HepG2 (cell line): Measurements from ENCODE around the gene KRT10. TPM values are rescaled to one million over a fixed set of nuclear protein-coding genes. Genes with fewer than 3 reads are reported as not detected.
A peak's percentile ranks its signal among the peaks of the same experiment; 100 is the strongest.

Experiments
- ATF4 ChIP-seq, 2 experiments: fragments of 450-650 bp in 1 of 2; sonication (generic) in 1 of 2; formaldehyde crosslinking; IDR thresholded peaks; 2 replicates each; pipeline versions ENCODE4 v1.5.0 to v1.8.0; 2020 to 2022; ENCODE audit warnings: mild to moderate bottlenecking in 1 of 2, missing genetic modification reagents in 1 of 2
- ATM ChIP-seq: fragments of 450-650 bp; IDR thresholded peaks from 2 replicates; pipeline ENCODE4 v1.7.1; 2017; ENCODE audit warnings: mild to moderate bottlenecking, borderline replicate concordance
- EEA1 ChIP-seq: sonication (generic); formaldehyde crosslinking; IDR thresholded peaks from 2 replicates; pipeline ENCODE4 v1.5.1; 2020; ENCODE audit warnings: mild to moderate bottlenecking, missing genetic modification reagents, borderline replicate concordance
- MAX ChIP-seq: IDR thresholded peaks from 2 replicates; pipeline ENCODE4 v1.6.1; 2012; ENCODE audit warnings: inconsistent platforms
- MAZ ChIP-seq, 2 experiments: sonication (generic) in 1 of 2; formaldehyde crosslinking in 1 of 2; IDR thresholded peaks; 2 replicates each; pipeline versions ENCODE4 v1.5.0 to v1.6.1; 2012 to 2020; ENCODE audit warnings: low read depth in 2 of 2, mild to moderate bottlenecking in 2 of 2, borderline replicate concordance in 1 of 2, improper control_type of control experiment in 1 of 2, low read length in 1 of 2, missing genetic modification reagents in 1 of 2, moderate library complexity in 1 of 2
- POLR2G ChIP-seq: fragments of 200-400 bp; formaldehyde crosslinking; IDR thresholded peaks from 2 replicates; pipeline ENCODE4 v1.6.1; 2018; ENCODE audit warnings: mild to moderate bottlenecking, low read depth, low read length, moderate library complexity
- PRDM15 ChIP-seq: sonication (generic); formaldehyde crosslinking; IDR thresholded peaks from 2 replicates; pipeline ENCODE4 v1.4.0; 2020; ENCODE audit warnings: missing genetic modification reagents
- ZFP91 ChIP-seq: sonication (generic); formaldehyde crosslinking; IDR thresholded peaks from 2 replicates; pipeline ENCODE4 v1.9.0; 2022; ENCODE audit warnings: missing genetic modification reagents, mild to moderate bottlenecking, borderline replicate concordance
- ZKSCAN5 ChIP-seq: sonication (generic); formaldehyde crosslinking; IDR thresholded peaks from 2 replicates; pipeline ENCODE4 v1.5.1; 2020; ENCODE audit warnings: mild to moderate bottlenecking, missing genetic modification reagents
- ZMAT3 ChIP-seq: sonication (generic); formaldehyde crosslinking; conservative IDR thresholded peaks from 2 replicates; pipeline ENCODE4 v1.7.0; 2021; ENCODE audit warnings: missing genetic modification reagents
- ZNF142 ChIP-seq: sonication (generic); formaldehyde crosslinking; IDR thresholded peaks from 2 replicates; pipeline ENCODE4 v1.4.0; 2020; ENCODE audit warnings: missing genetic modification reagents
- ZNF282 ChIP-seq: fragments of 450-650 bp; IDR thresholded peaks from 2 replicates; pipeline ENCODE4 v1.6.1; 2018; ENCODE audit not compliant: partially characterized antibody
- ZNF749 ChIP-seq: sonication (generic); formaldehyde crosslinking; IDR thresholded peaks from 2 replicates; pipeline ENCODE4 v1.8.0; 2022; ENCODE audit warnings: mild to moderate bottlenecking, missing genetic modification reagents, moderate library complexity, borderline replicate concordance
- ZNF782 ChIP-seq: sonication (generic); formaldehyde crosslinking; IDR thresholded peaks from 2 replicates; pipeline ENCODE4 v1.4.0; 2020; ENCODE audit warnings: missing genetic modification reagents, mild to moderate bottlenecking, borderline replicate concordance
- polyA plus RNA-seq, 8 experiments: library from polyadenylated mRNA; depleted of rRNA in 3 of 8; stranded (reverse) in 7 of 8; unstranded in 1 of 8; fragments of >200 nt; fragmentation: Illumina TruSeq in 4 of 8; extraction: Trizol in 4 of 8; gene quantifications; 2 replicates each; pipeline versions ENCODE4 v1.2.1 to v1.2.3, GENCODE V29; 2011 to 2016; ENCODE audit warnings: low read depth in 4 of 8, missing spikeins in 1 of 8, mixed read lengths in 1 of 8; ENCODE audit not compliant: insufficient read depth in 1 of 8
- total RNA-seq, 5 experiments: library from RNA; depleted of rRNA; stranded (reverse); fragments of >200 nt; fragmentation: Illumina TruSeq; extraction: Trizol; gene quantifications; 2 replicates each; pipeline ENCODE4 v1.2.3, GENCODE V29; 2016; ENCODE audit warnings: low read depth in 1 of 5

Gene KRT10
- total and polyA plus RNA-seq, 2 of the 13 experiments (the other 11 are each of a cell fraction or from before 2014, with no cell fraction given) = 25.1 to 27.5 TPM

- TF ChIP-seq ZNF142 (0 out of 2 replicates have a peak, but pooled peaks have one; percentile 14), MAZ (IDR thresholded peaks at IDR 0.05; ENCODE audit: borderline replicate concordance, low read depth, low read length) (no peak), MAZ (CRISPR knock-in tag; IDR thresholded peaks at IDR 0.05; ENCODE audit: low read depth) (peak; percentile 88), ZKSCAN5 (no peak), ATF4 (CRISPR knock-in tag; IDR thresholded peaks at IDR 0.05) (no peak), ZMAT3 (CRISPR knock-in tag) (0 out of 2 replicates have a peak, but pooled peaks have one; percentile 50), PRDM15 (CRISPR knock-in tag) (peak; percentile 3; the same call in 1 of the 2 replicates), MAX (peak; percentile 46), EEA1 (0 out of 2 replicates have a peak, but pooled peaks have one; percentile 35), ZNF749 (CRISPR knock-in tag) (no peak; the same call in 1 of the 2 replicates), ZFP91 (peak; percentile 45; the same call in 1 of the 2 replicates), ATM (no peak), ZNF782 (CRISPR knock-in tag) (no peak), ZNF282 (no peak), POLR2G (peak; percentile 87)
These were observed 3.5 kb downstream of the KRT10 start (continued) for GRCh38 chr17:40818733-40819527.
